ENCODE measurements around the gene PREB. TPM values are rescaled to one million over a fixed set of nuclear protein-coding genes. Genes with fewer than 3 reads are reported as not detected.

PREB gene
- total RNA-seq, 2 donors from 2014 or later = 91.6 to 109 TPM

GRCh38 chr2:27091746-27092695, 42.4 kb downstream of the PREB start:
- no peak overlapping the region for H3K4me3 Mint-ChIP-seq
- H3K27ac Mint-ChIP-seq = no peak overlapping the region
- peaks cover 0 to 19% of the 10 kb centered on the region in 2 donors for H3K4me1 Mint-ChIP-seq (ENCODE audit: low read depth in 2 of 2)
- no peaks in the 10 kb centered on the region for H3K36me3 Mint-ChIP-seq
- DNase-seq (ENCODE audit: low spot score) = no peak
- H3K9me3 Mint-ChIP-seq = no peaks in the 10 kb centered on the region
- no peak for ATAC-seq
- H3K27me3 Mint-ChIP-seq = no peaks in the 10 kb centered on the region

GRCh38 chr2:27089111-27089954, 45.1 kb downstream of the PREB start:
- Mint-ChIP-seq H3K27me3 (no peaks in the 10 kb centered on the region), H3K36me3 (no peaks in the 10 kb centered on the region), H3K9me3 (no peaks in the 10 kb centered on the region), H3K4me1 (ENCODE audit: low read depth in 2 of 2) (peaks cover 7 to 16% of the 10 kb centered on the region in 2 donors), H3K27ac (no peak overlapping the region), H3K4me3 (no peak overlapping the region)
- DNase-seq (ENCODE audit: low spot score) (no peak), ATAC-seq (no peak)

GRCh38 chr2:27088634-27089033, 45.8 kb downstream of the PREB start:
- Mint-ChIP-seq H3K27ac (no peak overlapping the region), H3K27me3 (no peaks in the 10 kb centered on the region), H3K4me3 (no peak overlapping the region), H3K4me1 (ENCODE audit: low read depth in 2 of 2) (peaks cover 7 to 20% of the 10 kb centered on the region in 2 donors), H3K9me3 (no peaks in the 10 kb centered on the region), H3K36me3 (no peaks in the 10 kb centered on the region)
- ATAC-seq = no peak
- DNase-seq (ENCODE audit: low spot score) = no peak

- ATAC-seq = no peak
- H3K27me3 Mint-ChIP-seq = no peaks in the 10 kb centered on the region
- no peaks in the 10 kb centered on the region for H3K36me3 Mint-ChIP-seq
- DNase-seq (ENCODE audit: low spot score) = no peak
- H3K4me3 Mint-ChIP-seq = peak overlapping the region; percentile 81
- H3K27ac Mint-ChIP-seq = no peak overlapping the region
- H3K9me3 Mint-ChIP-seq = no peaks in the 10 kb centered on the region
- peaks cover 7 to 23% of the 10 kb centered on the region in 2 donors for H3K4me1 Mint-ChIP-seq (ENCODE audit: low read depth in 2 of 2)
Observed at GRCh38 chr2:27087823-27088410, 46.5 kb downstream of the PREB start.

- no peaks in the 10 kb centered on the region for H3K9me3 Mint-ChIP-seq
- H3K36me3 Mint-ChIP-seq = no peaks in the 10 kb centered on the region
- peak within 1 kb of the TSS; percentile 81 for H3K4me3 Mint-ChIP-seq
- peak in 1 of 2 donors; percentile 0 for ATAC-seq
- no peaks in the 10 kb centered on the region for H3K27me3 Mint-ChIP-seq
- peak within 1 kb of the TSS; percentile 82 to 85 for H3K27ac Mint-ChIP-seq
- peaks cover 7 to 23% of the 10 kb centered on the region in 2 donors for H3K4me1 Mint-ChIP-seq (ENCODE audit: low read depth in 2 of 2)
- DNase-seq (ENCODE audit: low spot score) = no peak
Observed at GRCh38 chr2:27086724-27087593, 47.5 kb downstream of the PREB start, which contains the start of gene KHK. KHK (plus strand) TSS chr2:27086772; CDS start chr2:27087260, 488 bp downstream.

GRCh38 chr2:27086090-27086723, 48.2 kb downstream of the PREB start:
- Mint-ChIP-seq H3K9me3 (no peaks in the 10 kb centered on the region), H3K4me1 (ENCODE audit: low read depth in 2 of 2) (peaks cover 12 to 27% of the 10 kb centered on the region in 2 donors), H3K27ac (peak overlapping the region; percentile 39 to 82), H3K4me3 (peak overlapping the region; percentile 81), H3K36me3 (no peaks in the 10 kb centered on the region), H3K27me3 (no peaks in the 10 kb centered on the region)
- DNase-seq (ENCODE audit: low spot score) = peak; percentile 98
- ATAC-seq = peak; percentile 96

- DNase-seq (ENCODE audit: low spot score) (no peak), ATAC-seq (peak; percentile 0 to 1)
- peak overlapping the region; percentile 81 for H3K4me3 Mint-ChIP-seq
- H3K9me3 Mint-ChIP-seq = no peaks in the 10 kb centered on the region
- H3K27me3 Mint-ChIP-seq = no peaks in the 10 kb centered on the region
- peaks cover 18 to 31% of the 10 kb centered on the region in 2 donors for H3K4me1 Mint-ChIP-seq (ENCODE audit: low read depth in 2 of 2)
- no peaks in the 10 kb centered on the region for H3K36me3 Mint-ChIP-seq
- peak overlapping the region; percentile 82 to 85 for H3K27ac Mint-ChIP-seq
Observed at GRCh38 chr2:27085673-27086089, 48.8 kb downstream of the PREB start.

- H3K4me1 Mint-ChIP-seq (ENCODE audit: low read depth in 2 of 2) = peaks cover 18 to 34% of the 10 kb centered on the region in 2 donors
- peak overlapping the region; percentile 81 for H3K4me3 Mint-ChIP-seq
- H3K36me3 Mint-ChIP-seq = no peaks in the 10 kb centered on the region
- DNase-seq (ENCODE audit: low spot score) = no peak
- no peak for ATAC-seq
- no peaks in the 10 kb centered on the region for H3K9me3 Mint-ChIP-seq
- no peaks in the 10 kb centered on the region for H3K27me3 Mint-ChIP-seq
- H3K27ac Mint-ChIP-seq = peak overlapping the region; percentile 82 to 85
Observed at GRCh38 chr2:27085062-27085672, 49.3 kb downstream of the PREB start.

- Mint-ChIP-seq H3K36me3 (no peaks in the 10 kb centered on the region), H3K27ac (peak overlapping the region; percentile 82 to 85), H3K9me3 (no peaks in the 10 kb centered on the region), H3K27me3 (no peaks in the 10 kb centered on the region), H3K4me3 (no peak overlapping the region), H3K4me1 (ENCODE audit: low read depth in 2 of 2) (peaks cover 18 to 33% of the 10 kb centered on the region in 2 donors)
- no peak for DNase-seq (ENCODE audit: low spot score)
- no peak for ATAC-seq
Observed at GRCh38 chr2:27084297-27085061, 50.0 kb downstream of the PREB start.

- Mint-ChIP-seq H3K27me3 (no peaks in the 10 kb centered on the region), H3K9me3 (no peaks in the 10 kb centered on the region), H3K27ac (peak overlapping the region in 1 of 2 donors; percentile 37), H3K4me3 (no peak overlapping the region), H3K4me1 (ENCODE audit: low read depth in 2 of 2) (peaks cover 18 to 34% of the 10 kb centered on the region in 2 donors), H3K36me3 (no peaks in the 10 kb centered on the region)
- DNase-seq (ENCODE audit: low spot score) (no peak), ATAC-seq (no peak)
Observed at GRCh38 chr2:27083410-27084296, 50.8 kb downstream of the PREB start.
